ENCODE measurements around the gene SAFB2.
A peak's percentile ranks its signal among the peaks of the same experiment; 100 is the strongest.

SAFB2 gene

GRCh38 chr19:5571777-5572176 lies 50.8 kb downstream of the SAFB2 start (continued):
- TF ChIP-seq BCL11B (tag by site-specific recombination; IDR thresholded peaks at IDR 0.05; ENCODE audit: low read depth) (no peak), ZSCAN16 (tag by site-specific recombination; IDR thresholded peaks at IDR 0.05) (no peak), ZNF223 (tag by site-specific recombination; IDR thresholded peaks at IDR 0.05) (no peak), ZNF140 (tag by site-specific recombination; IDR thresholded peaks at IDR 0.05) (no peak), ZBTB1 (tag by site-specific recombination; IDR thresholded peaks at IDR 0.05) (no peak), ZNF548 (tag by site-specific recombination; IDR thresholded peaks at IDR 0.05) (no peak), SCRT1 (tag by site-specific recombination; IDR thresholded peaks at IDR 0.05; ENCODE audit: borderline replicate concordance) (no peak), ZNF280D (tag by site-specific recombination; IDR thresholded peaks at IDR 0.05) (no peak), ZNF214 (tag by site-specific recombination; IDR thresholded peaks at IDR 0.05; ENCODE audit: borderline replicate concordance) (no peak), SP2 (tag by site-specific recombination; IDR thresholded peaks at IDR 0.05) (no peak)

- POLR2A ChIA-PET: interaction anchor here (0.5 to 1.0 kb wide), 2 partner anchors 55 to 123 kb away, joined by 3 to 4 read pairs; partner anchors contain the start of genes SAFB and SAFB2
- CTCF ChIA-PET: interaction anchor here (0.5 to 0.6 kb wide), 2 partner anchors 186 to 1619 kb away, joined by 3 read pairs; no protein-coding TSS in a partner anchor
- H3K4me1 ChIP-seq (ENCODE audit: control insufficient read depth, insufficient read depth, low read length): no peaks in the 10 kb centered on the region
- peak overlapping the region; percentile 33; the same call in 1 of the 2 replicates for H3K4me3 ChIP-seq (ENCODE audit: low read depth, low read length)
- TF ChIP-seq SP3 (tag by site-specific recombination; IDR thresholded peaks at IDR 0.05): peak; percentile 27; the same call in 1 of the 2 replicates
- TF ChIP-seq, protein P1, sequence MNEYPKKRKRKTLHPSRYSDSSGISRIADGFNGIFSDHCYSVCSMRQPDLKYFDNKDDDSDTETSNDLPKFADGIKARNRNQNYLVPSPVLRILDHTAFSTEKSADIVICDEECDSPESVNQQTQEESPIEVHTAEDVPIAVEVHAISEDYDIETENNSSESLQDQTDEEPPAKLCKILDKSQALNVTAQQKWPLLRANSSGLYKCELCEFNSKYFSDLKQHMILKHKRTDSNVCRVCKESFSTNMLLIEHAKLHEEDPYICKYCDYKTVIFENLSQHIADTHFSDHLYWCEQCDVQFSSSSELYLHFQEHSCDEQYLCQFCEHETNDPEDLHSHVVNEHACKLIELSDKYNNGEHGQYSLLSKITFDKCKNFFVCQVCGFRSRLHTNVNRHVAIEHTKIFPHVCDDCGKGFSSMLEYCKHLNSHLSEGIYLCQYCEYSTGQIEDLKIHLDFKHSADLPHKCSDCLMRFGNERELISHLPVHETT (tag by site-specific recombination; IDR thresholded peaks at IDR 0.05): no peak
- TF ChIP-seq KLF1 (tag by site-specific recombination; IDR thresholded peaks at IDR 0.05): peak; percentile 60
- TF ChIP-seq, protein P2, sequence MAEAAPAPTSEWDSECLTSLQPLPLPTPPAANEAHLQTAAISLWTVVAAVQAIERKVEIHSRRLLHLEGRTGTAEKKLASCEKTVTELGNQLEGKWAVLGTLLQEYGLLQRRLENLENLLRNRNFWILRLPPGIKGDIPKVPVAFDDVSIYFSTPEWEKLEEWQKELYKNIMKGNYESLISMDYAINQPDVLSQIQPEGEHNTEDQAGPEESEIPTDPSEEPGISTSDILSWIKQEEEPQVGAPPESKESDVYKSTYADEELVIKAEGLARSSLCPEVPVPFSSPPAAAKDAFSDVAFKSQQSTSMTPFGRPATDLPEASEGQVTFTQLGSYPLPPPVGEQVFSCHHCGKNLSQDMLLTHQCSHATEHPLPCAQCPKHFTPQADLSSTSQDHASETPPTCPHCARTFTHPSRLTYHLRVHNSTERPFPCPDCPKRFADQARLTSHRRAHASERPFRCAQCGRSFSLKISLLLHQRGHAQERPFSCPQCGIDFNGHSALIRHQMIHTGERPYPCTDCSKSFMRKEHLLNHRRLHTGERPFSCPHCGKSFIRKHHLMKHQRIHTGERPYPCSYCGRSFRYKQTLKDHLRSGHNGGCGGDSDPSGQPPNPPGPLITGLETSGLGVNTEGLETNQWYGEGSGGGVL (tag by site-specific recombination; IDR thresholded peaks at IDR 0.05): no peak
- no peak for TF ChIP-seq ZBTB8A (tag by site-specific recombination; IDR thresholded peaks at IDR 0.05)
- peak; percentile 50 for TF ChIP-seq GLIS1 (tag by site-specific recombination; IDR thresholded peaks at IDR 0.05)
- TF ChIP-seq ZNF366 (tag by site-specific recombination; conservative IDR thresholded peaks at IDR 0.05): no peak
- H3K9me3 ChIP-seq (ENCODE audit: control insufficient read depth, insufficient read depth, low read depth, low read length): no peaks in the 10 kb centered on the region
- no peak overlapping the region for H3K27ac ChIP-seq (ENCODE audit: extremely low read depth, low read depth, low read length)
- H3K36me3 ChIP-seq (ENCODE audit: control insufficient read depth in 2 of 2, insufficient read depth in 1 of 2, low read length in 2 of 2): no peaks in the 10 kb centered on the region
These were observed 54.6 kb downstream of the SAFB2 start for GRCh38 chr19:5567970-5568407.

GRCh38 chr19:5567360-5567969 lies 55.1 kb downstream of the SAFB2 start, which contains the start of gene TINCR:
Gene TINCR (minus strand): TSS chr19:5567953.
- H3K27ac ChIP-seq (ENCODE audit: extremely low read depth, low read depth, low read length): no peak within 1 kb of the TSS
- peak within 1 kb of the TSS; percentile 33 for H3K4me3 ChIP-seq (ENCODE audit: low read depth, low read length)
- H3K36me3 ChIP-seq (ENCODE audit: control insufficient read depth in 2 of 2, insufficient read depth in 1 of 2, low read length in 2 of 2): no peaks in the 10 kb centered on the region
- H3K4me1 ChIP-seq (ENCODE audit: control insufficient read depth, insufficient read depth, low read length): no peaks in the 10 kb centered on the region
- ChIA-PET CTCF (interaction anchor here (0.5 to 0.6 kb wide), 2 partner anchors 185 to 1620 kb away, joined by 3 read pairs; no protein-coding TSS in a partner anchor), POLR2A (interaction anchor here (0.5 to 1.0 kb wide), 2 partner anchors 55 to 122 kb away, joined by 3 to 4 read pairs; partner anchors contain the start of genes SAFB and SAFB2)
- H3K9me3 ChIP-seq (ENCODE audit: control insufficient read depth, insufficient read depth, low read depth, low read length): no peaks in the 10 kb centered on the region
- TF ChIP-seq SCRT2 (tag by site-specific recombination; IDR thresholded peaks at IDR 0.05) (no peak), SP7 (tag by site-specific recombination; IDR thresholded peaks at IDR 0.05) (no peak)
- TF ChIP-seq, protein P3, sequence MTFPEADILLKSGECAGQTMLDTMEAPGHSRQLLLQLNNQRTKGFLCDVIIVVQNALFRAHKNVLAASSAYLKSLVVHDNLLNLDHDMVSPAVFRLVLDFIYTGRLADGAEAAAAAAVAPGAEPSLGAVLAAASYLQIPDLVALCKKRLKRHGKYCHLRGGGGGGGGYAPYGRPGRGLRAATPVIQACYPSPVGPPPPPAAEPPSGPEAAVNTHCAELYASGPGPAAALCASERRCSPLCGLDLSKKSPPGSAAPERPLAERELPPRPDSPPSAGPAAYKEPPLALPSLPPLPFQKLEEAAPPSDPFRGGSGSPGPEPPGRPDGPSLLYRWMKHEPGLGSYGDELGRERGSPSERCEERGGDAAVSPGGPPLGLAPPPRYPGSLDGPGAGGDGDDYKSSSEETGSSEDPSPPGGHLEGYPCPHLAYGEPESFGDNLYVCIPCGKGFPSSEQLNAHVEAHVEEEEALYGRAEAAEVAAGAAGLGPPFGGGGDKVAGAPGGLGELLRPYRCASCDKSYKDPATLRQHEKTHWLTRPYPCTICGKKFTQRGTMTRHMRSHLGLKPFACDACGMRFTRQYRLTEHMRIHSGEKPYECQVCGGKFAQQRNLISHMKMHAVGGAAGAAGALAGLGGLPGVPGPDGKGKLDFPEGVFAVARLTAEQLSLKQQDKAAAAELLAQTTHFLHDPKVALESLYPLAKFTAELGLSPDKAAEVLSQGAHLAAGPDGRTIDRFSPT (tag by site-specific recombination; IDR thresholded peaks at IDR 0.05): no peak
